Activated naive CD4-positive, alpha-beta T cell (primary cell): ENCODE measurements around the gene RPL6.
"Not testable (repeated sequence)": the region's sequence is repeated elsewhere in the genome, so short reads cannot be mapped to it uniquely, and the experiment has no call there.

Experiments
- DNase-seq, 4 experiments: peaks; one replicate each; lab custom pipeline; 2025; lab: John Stamatoyannopoulos, UW

RPL6 gene

GRCh38 chr12:112409064-112409905, at the start of gene RPL6:
Gene RPL6, minus strand, starts transcription at chr12:112409605. Its CDS starts 949 bp downstream, at chr12:112408656.
- peak; percentile 41 to 65 (median 58) for DNase-seq

- no peak for DNase-seq
These were observed 49.3 kb upstream of the RPL6 start for GRCh38 chr12:112458751-112459150.

GRCh38 chr12:112458330-112458729, 48.9 kb upstream of the RPL6 start:
- no peak for DNase-seq

GRCh38 chr12:112457142-112457541, 47.7 kb upstream of the RPL6 start:
- not testable (repeated sequence) for DNase-seq

GRCh38 chr12:112456029-112456428, 46.6 kb upstream of the RPL6 start:
- no peak for DNase-seq

GRCh38 chr12:112450725-112451124, 41.3 kb upstream of the RPL6 start:
- DNase-seq, result no peak

- not testable (repeated sequence) for DNase-seq
These were observed 38.8 kb upstream of the RPL6 start for GRCh38 chr12:112448165-112448564.

GRCh38 chr12:112447106-112447505, 37.7 kb upstream of the RPL6 start:
- no peak for DNase-seq

- no peak for DNase-seq
These were observed 36.8 kb upstream of the RPL6 start for GRCh38 chr12:112446008-112446725.

- DNase-seq, result no peak
These were observed 34.5 kb upstream of the RPL6 start for GRCh38 chr12:112443916-112444315.

GRCh38 chr12:112440653-112441052, 31.2 kb upstream of the RPL6 start:
- not testable (repeated sequence) for DNase-seq

GRCh38 chr12:112439769-112440168, 30.4 kb upstream of the RPL6 start:
- no peak for DNase-seq

- DNase-seq, result not testable (repeated sequence)
These were observed 29.2 kb upstream of the RPL6 start for GRCh38 chr12:112438645-112439044.

GRCh38 chr12:112433551-112433950, 24.1 kb upstream of the RPL6 start:
- DNase-seq, result no peak

GRCh38 chr12:112431965-112432364, 22.6 kb upstream of the RPL6 start:
- no peak for DNase-seq

- no peak for DNase-seq
These were observed 21.5 kb upstream of the RPL6 start for GRCh38 chr12:112430929-112431328.

GRCh38 chr12:112427760-112428159, 18.4 kb upstream of the RPL6 start:
- DNase-seq, result no peak

GRCh38 chr12:112425582-112426382, 16.4 kb upstream of the RPL6 start:
- DNase-seq, result no peak

- DNase-seq, result no peak
These were observed 14.7 kb upstream of the RPL6 start for GRCh38 chr12:112424126-112424525.

- no peak for DNase-seq
These were observed 13.1 kb upstream of the RPL6 start for GRCh38 chr12:112422531-112422930.

GRCh38 chr12:112421363-112421762, 12.0 kb upstream of the RPL6 start:
- no peak for DNase-seq

- DNase-seq, result no peak
These were observed 11.3 kb upstream of the RPL6 start for GRCh38 chr12:112420740-112421139.
